NCI-H2227 treated with DMSO at 0.1 percent for 48 hours (cell line): ENCODE measurements around the gene PARD6G.

Experiments
- DNase-seq: peaks from one replicate; lab custom pipeline; 2025; lab: John Stamatoyannopoulos, UW

PARD6G gene

GRCh38 chr18:80147037-80147417, 100.3 kb downstream of the PARD6G start:
- DNase-seq, result no peak

- no peak for DNase-seq
Measured at GRCh38 chr18:80145196-80145804, 102.0 kb downstream of the PARD6G start.

- DNase-seq, result no peak
Measured at GRCh38 chr18:80143881-80144280, 103.4 kb downstream of the PARD6G start.

GRCh38 chr18:80140455-80140985, 106.8 kb downstream of the PARD6G start:
- DNase-seq, result no peak

- DNase-seq, result no peak
Measured at GRCh38 chr18:80137976-80138375, 109.3 kb downstream of the PARD6G start.

GRCh38 chr18:80137137-80137536, 110.2 kb downstream of the PARD6G start:
- DNase-seq, result no peak

GRCh38 chr18:80136679-80137078, 110.6 kb downstream of the PARD6G start:
- no peak for DNase-seq

GRCh38 chr18:80135136-80135535, 112.2 kb downstream of the PARD6G start:
- DNase-seq, result no peak

- DNase-seq, result no peak
Measured at GRCh38 chr18:80133124-80133523, 114.2 kb downstream of the PARD6G start.

- DNase-seq, result no peak
Measured at GRCh38 chr18:80132180-80132812, 115.0 kb downstream of the PARD6G start.

GRCh38 chr18:80130555-80130954, 116.8 kb downstream of the PARD6G start:
- DNase-seq, result no peak

- no peak for DNase-seq
Measured at GRCh38 chr18:80129672-80130367, 117.5 kb downstream of the PARD6G start.

GRCh38 chr18:80127635-80128034, 119.7 kb downstream of the PARD6G start:
- DNase-seq, result no peak

GRCh38 chr18:80126797-80127196, 120.5 kb downstream of the PARD6G start:
- DNase-seq, result no peak

GRCh38 chr18:80124131-80124530, 123.2 kb downstream of the PARD6G start:
- no peak for DNase-seq

GRCh38 chr18:80120932-80121331, 126.4 kb downstream of the PARD6G start:
- DNase-seq, result no peak

GRCh38 chr18:80119111-80119510, 128.2 kb downstream of the PARD6G start:
- no peak for DNase-seq

- DNase-seq, result no peak
Measured at GRCh38 chr18:80115035-80115434, 132.3 kb downstream of the PARD6G start.

GRCh38 chr18:80112624-80113248, 134.6 kb downstream of the PARD6G start:
- no peak for DNase-seq

GRCh38 chr18:80109676-80110078, 137.6 kb downstream of the PARD6G start:
- DNase-seq, result no peak

GRCh38 chr18:80108739-80109675, 138.3 kb downstream of the PARD6G start, which contains the start of gene ADNP2:
ADNP2 (plus strand) TSS chr18:80109262; CDS start chr18:80117543, 8,281 bp downstream.
- peak; percentile 90 for DNase-seq
